BLaER1 (cell line): Measurements from ENCODE around the gene VPS33A.
A peak's percentile ranks its signal among the peaks of the same experiment; 100 is the strongest.

ENCODE experiments used
- H3K27ac ChIP-seq: shearing (Covaris generic); formaldehyde crosslinking; 2 replicates; pipeline ENCODE4 v1.8.1; 2022
- H3K27me3 ChIP-seq: shearing (Covaris generic); formaldehyde crosslinking; 2 replicates; pipeline ENCODE4 v1.8.1; 2022
- H3K36me3 ChIP-seq: shearing (Covaris generic); formaldehyde crosslinking; 2 replicates; pipeline ENCODE4 v1.8.1; 2022
- H3K4me1 ChIP-seq: shearing (Covaris generic); formaldehyde crosslinking; 2 replicates; pipeline ENCODE4 v1.8.1; 2022
- H3K4me2 ChIP-seq: shearing (Covaris generic); formaldehyde crosslinking; 2 replicates; pipeline ENCODE4 v1.8.1; 2022
- H3K4me3 ChIP-seq: shearing (Covaris generic); formaldehyde crosslinking; 2 replicates; pipeline ENCODE4 v1.8.1; 2022
- H3K9ac ChIP-seq: shearing (Covaris generic); formaldehyde crosslinking; 2 replicates; pipeline ENCODE4 v1.8.1; 2022
- H3K9me3 ChIP-seq: shearing (Covaris generic); formaldehyde crosslinking; 2 replicates; pipeline ENCODE4 v1.8.1; 2022
- H4K20me1 ChIP-seq: shearing (Covaris generic); formaldehyde crosslinking; 2 replicates; pipeline ENCODE4 v1.8.1; 2022
- Cebpa-rat ChIP-seq: shearing (Covaris generic); IDR thresholded peaks from 2 replicates; pipeline ENCODE4 v1.8.1; 2022

Gene VPS33A

DNA sequence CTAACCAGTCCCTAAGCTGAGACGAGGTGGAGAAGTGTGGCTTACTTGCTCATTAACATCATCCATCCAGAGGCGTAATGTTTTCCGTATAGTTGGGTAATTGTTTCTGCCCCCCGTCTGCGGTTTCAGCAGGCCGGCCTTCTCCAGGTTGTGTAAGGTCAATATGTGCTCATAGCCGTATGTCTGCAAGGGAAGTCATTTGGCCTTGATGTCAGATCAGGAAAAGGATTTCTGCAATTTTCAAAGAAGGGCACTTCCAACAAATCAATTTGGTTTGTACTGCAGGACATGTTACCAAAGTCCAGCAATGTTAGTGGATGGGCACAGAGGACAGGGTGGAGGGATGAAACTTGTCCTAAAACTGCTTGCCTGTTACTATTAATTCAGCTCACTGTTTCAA, 30.6 kb downstream of the VPS33A start:
- no peak overlapping the region for H3K27ac ChIP-seq
- no peak overlapping the region for H3K9ac ChIP-seq
- H3K27me3 ChIP-seq, result no peaks in the 10 kb centered on the region
- no peak for TF ChIP-seq Cebpa-rat
- H3K4me1 ChIP-seq, result no peaks in the 10 kb centered on the region
- H4K20me1 ChIP-seq, result no peaks in the 10 kb centered on the region
- H3K4me3 ChIP-seq, result no peak overlapping the region
- H3K36me3 ChIP-seq, result peaks cover 84% of the 10 kb centered on the region
- H3K9me3 ChIP-seq, result no peaks in the 10 kb centered on the region
- H3K4me2 ChIP-seq, result no peak overlapping the region

- Histone ChIP-seq H4K20me1 (no peaks in the 10 kb centered on the region), H3K9me3 (no peaks in the 10 kb centered on the region), H3K4me2 (no peak overlapping the region), H3K27ac (no peak overlapping the region), H3K4me3 (no peak overlapping the region), H3K36me3 (peaks cover 65% of the 10 kb centered on the region), H3K4me1 (peaks cover 15% of the 10 kb centered on the region), H3K27me3 (no peaks in the 10 kb centered on the region), H3K9ac (no peak overlapping the region)
- TF ChIP-seq Cebpa-rat, result no peak
These were observed 33.6 kb downstream of the VPS33A start for GRCh38 chr12:122232691-122233090.

GRCh38 chr12:122230798-122231197, 35.5 kb downstream of the VPS33A start:
- H3K4me2 ChIP-seq, result no peak overlapping the region
- no peak overlapping the region for H3K27ac ChIP-seq
- H3K4me3 ChIP-seq, result no peak overlapping the region
- no peaks in the 10 kb centered on the region for H3K9me3 ChIP-seq
- peaks cover 10% of the 10 kb centered on the region for H4K20me1 ChIP-seq
- no peaks in the 10 kb centered on the region for H3K27me3 ChIP-seq
- peaks cover 56% of the 10 kb centered on the region for H3K36me3 ChIP-seq
- peaks cover 28% of the 10 kb centered on the region for H3K4me1 ChIP-seq
- H3K9ac ChIP-seq, result no peak overlapping the region
- no peak for TF ChIP-seq Cebpa-rat

GRCh38 chr12:122228092-122228491, 38.2 kb downstream of the VPS33A start:
- Histone ChIP-seq H4K20me1 (peaks cover 36% of the 10 kb centered on the region), H3K36me3 (peaks cover 44% of the 10 kb centered on the region), H3K4me2 (peak overlapping the region; percentile 98), H3K27me3 (no peaks in the 10 kb centered on the region), H3K9ac (peak overlapping the region; percentile 53), H3K27ac (0 out of 2 replicates have a peak overlapping the region, but pooled peaks have one; percentile 2), H3K9me3 (no peaks in the 10 kb centered on the region), H3K4me3 (peak overlapping the region; percentile 66), H3K4me1 (peaks cover 47% of the 10 kb centered on the region)
- no peak for TF ChIP-seq Cebpa-rat

GRCh38 chr12:122227341-122227740, 39.0 kb downstream of the VPS33A start:
- no peak overlapping the region for H3K27ac ChIP-seq
- H3K9me3 ChIP-seq, result no peaks in the 10 kb centered on the region
- peaks cover 44% of the 10 kb centered on the region for H4K20me1 ChIP-seq
- peaks cover 47% of the 10 kb centered on the region for H3K4me1 ChIP-seq
- TF ChIP-seq Cebpa-rat, result no peak; the same call in 1 of the 2 replicates
- peaks cover 45% of the 10 kb centered on the region for H3K36me3 ChIP-seq
- H3K4me2 ChIP-seq, result peak overlapping the region; percentile 98
- peak overlapping the region; percentile 53; the same call in 1 of the 2 replicates for H3K9ac ChIP-seq
- H3K27me3 ChIP-seq, result no peaks in the 10 kb centered on the region
- peak overlapping the region; percentile 66 for H3K4me3 ChIP-seq

DNA sequence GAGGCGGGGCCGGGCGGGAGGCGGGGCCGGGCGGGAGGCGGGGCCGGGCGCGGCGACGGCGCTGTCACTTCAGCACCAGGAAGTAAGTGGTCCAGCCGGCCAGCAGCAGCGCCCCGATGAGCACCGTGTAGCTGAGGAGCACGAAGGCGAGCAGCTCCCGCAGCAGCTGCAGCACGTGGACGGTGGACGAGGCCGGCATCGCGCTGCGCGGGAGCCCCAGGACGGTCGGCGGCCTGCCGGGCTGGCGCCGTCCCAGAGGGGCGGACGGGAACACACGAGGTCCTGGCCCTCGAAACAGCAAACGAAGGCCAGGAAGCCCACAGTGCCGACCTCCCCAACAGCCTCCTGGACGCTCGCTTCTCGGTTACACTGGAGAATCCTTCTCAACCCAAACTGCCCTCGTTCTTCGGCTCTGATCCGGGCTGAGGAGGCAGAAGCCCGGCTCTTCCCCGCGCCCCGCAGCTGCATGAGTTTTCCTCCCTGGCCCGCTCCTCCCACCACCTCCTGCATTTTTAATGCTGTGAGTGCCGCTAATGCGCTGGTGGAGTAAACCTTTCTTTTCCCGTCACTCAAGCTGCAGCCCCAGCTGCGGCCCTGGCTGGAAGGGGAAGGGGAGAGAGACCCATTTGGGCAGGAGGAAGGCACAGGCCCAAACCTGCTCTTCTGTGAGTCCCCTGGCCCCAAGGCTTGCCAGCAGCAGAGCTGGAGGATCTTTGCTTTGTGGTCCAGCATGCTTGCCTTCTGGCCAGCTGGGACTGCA, 39.7 kb downstream of the VPS33A start:
- no peak for TF ChIP-seq Cebpa-rat
- peaks cover 52% of the 10 kb centered on the region for H4K20me1 ChIP-seq
- no peak overlapping the region for H3K9ac ChIP-seq
- no peak overlapping the region for H3K27ac ChIP-seq
- peak overlapping the region; percentile 66 for H3K4me3 ChIP-seq
- H3K4me1 ChIP-seq, result peaks cover 47% of the 10 kb centered on the region
- H3K4me2 ChIP-seq, result peak overlapping the region; percentile 98
- no peaks in the 10 kb centered on the region for H3K9me3 ChIP-seq
- peaks cover 45% of the 10 kb centered on the region for H3K36me3 ChIP-seq
- H3K27me3 ChIP-seq, result no peaks in the 10 kb centered on the region

DNA sequence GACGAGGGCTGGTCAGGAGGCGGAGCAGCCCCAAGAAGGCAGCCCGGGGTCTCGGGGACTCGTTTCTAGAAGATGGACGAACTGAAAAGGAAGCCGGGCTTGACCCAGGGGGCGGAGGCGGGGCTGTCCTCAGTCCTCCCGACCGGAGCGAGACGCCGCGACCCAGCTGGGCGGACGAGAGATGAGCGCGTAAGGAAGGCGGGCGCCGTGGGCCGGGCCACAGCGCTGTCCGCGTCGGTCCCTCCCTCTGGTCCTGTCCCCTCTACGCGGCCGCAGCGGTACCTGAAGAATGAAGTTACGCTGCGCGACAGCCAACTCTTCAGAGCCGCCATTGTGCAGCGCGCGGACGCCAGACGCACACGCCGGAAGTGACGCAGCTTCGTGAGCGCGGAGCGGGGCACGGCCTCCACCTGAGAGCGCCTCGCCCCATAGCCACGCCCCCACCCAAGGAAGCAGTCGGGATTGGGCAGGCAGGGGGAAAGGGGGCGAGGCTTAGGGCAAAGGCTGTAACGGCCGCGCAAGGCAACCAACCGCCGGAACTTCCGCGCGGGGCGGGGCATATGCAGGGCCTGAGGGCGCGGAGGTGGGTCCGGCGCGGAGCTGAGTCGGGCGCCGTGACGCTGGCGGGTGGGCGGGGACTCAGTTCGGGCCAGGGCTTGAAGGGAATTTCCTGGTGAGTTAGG, 40.5 kb downstream of the VPS33A start, which contains the start of gene DIABLO:
Gene DIABLO (minus strand): TSS at position 370 of the 683 bp plus-strand sequence. CDS start 38 bp downstream, at position 332.
- peak within 1 kb of the TSS; percentile 94 for H3K27ac ChIP-seq
- peaks cover 59% of the 10 kb centered on the region for H4K20me1 ChIP-seq
- peak within 1 kb of the TSS; percentile 98 for H3K4me2 ChIP-seq
- H3K9me3 ChIP-seq, result no peaks in the 10 kb centered on the region
- TF ChIP-seq Cebpa-rat, result no peak
- H3K27me3 ChIP-seq, result no peaks in the 10 kb centered on the region
- H3K4me3 ChIP-seq, result peak within 1 kb of the TSS; percentile 91
- peaks cover 47% of the 10 kb centered on the region for H3K4me1 ChIP-seq
- peaks cover 45% of the 10 kb centered on the region for H3K36me3 ChIP-seq
- peak within 1 kb of the TSS; percentile 94 for H3K9ac ChIP-seq

- Histone ChIP-seq H3K27ac (no peak overlapping the region), H4K20me1 (peaks cover 67% of the 10 kb centered on the region), H3K9me3 (no peaks in the 10 kb centered on the region), H3K27me3 (no peaks in the 10 kb centered on the region), H3K4me2 (no peak overlapping the region), H3K4me3 (no peak overlapping the region), H3K4me1 (no peaks in the 10 kb centered on the region), H3K36me3 (peaks cover 99% of the 10 kb centered on the region), H3K9ac (no peak overlapping the region)
- no peak for TF ChIP-seq Cebpa-rat
These were observed 49.8 kb downstream of the VPS33A start for GRCh38 chr12:122216445-122216844.

GRCh38 chr12:122215771-122216170, 50.5 kb downstream of the VPS33A start:
- H3K9ac ChIP-seq, result no peak overlapping the region
- no peaks in the 10 kb centered on the region for H3K9me3 ChIP-seq
- H3K4me2 ChIP-seq, result no peak overlapping the region
- H4K20me1 ChIP-seq, result peaks cover 60% of the 10 kb centered on the region
- H3K4me3 ChIP-seq, result no peak overlapping the region
- peaks cover 99% of the 10 kb centered on the region for H3K36me3 ChIP-seq
- no peaks in the 10 kb centered on the region for H3K4me1 ChIP-seq
- no peaks in the 10 kb centered on the region for H3K27me3 ChIP-seq
- no peak for TF ChIP-seq Cebpa-rat
- no peak overlapping the region for H3K27ac ChIP-seq
